Caco-2 (cell line): ENCODE measurements around the gene PUSL1. TPM values are rescaled to one million over a fixed set of nuclear protein-coding genes. Genes with fewer than 3 reads are reported as not detected.

Experiments used
- BruUV-seq: library from RNA; stranded (reverse); fragments of 400-500 nt; replicated peaks from 2 replicates; lab custom pipeline; 2021; lab: Mats Ljungman, UMichigan
- CTCF ChIA-PET: fragments of 300-600 bp; sonication (Branson Sonifier 250); formaldehyde crosslinking; loops from one replicate; lab custom pipeline; 2022; ENCODE audit warnings: antibody characterized with exemption; lab: Charles Lee
- POLR2A ChIA-PET: fragments of 300-600 bp; sonication (Branson Sonifier 250); formaldehyde crosslinking; loops from one replicate; lab custom pipeline; 2022; ENCODE audit warnings: antibody characterized with exemption; lab: Charles Lee
- DNase-seq, 2 experiments: peaks; one replicate each; pipeline versions ENCODE4 v3.0.0 to v3.0.0-alpha.2; 2020 to 2022
- H3K27me3 ChIP-seq: replicated peaks from 2 replicates; pipeline ENCODE4 v1.6.0; 2011; ENCODE audit warnings: low read length; ENCODE audit not compliant: control insufficient read depth, insufficient read depth
- H3K36me3 ChIP-seq: 2 replicates; pipeline ENCODE4 v1.5.1; 2011; ENCODE audit warnings: low read length; ENCODE audit not compliant: control insufficient read depth, insufficient read depth
- H3K4me1 ChIP-seq: fragments of 250-450 bp; sonication (Bioruptor Pico); 2 replicates; pipeline ENCODE4 v1.5.1; 2020; ENCODE audit warnings: mild to moderate bottlenecking
- H3K4me3 ChIP-seq: 2 replicates; pipeline ENCODE4 v1.5.1; 2011; ENCODE audit warnings: low read depth, mild to moderate bottlenecking, control low read depth, low read length
- H3K9me3 ChIP-seq: fragments of 250-450 bp; sonication (Bioruptor Pico); 2 replicates; pipeline ENCODE4 v1.5.1; 2020; ENCODE audit warnings: mild to moderate bottlenecking, moderate library complexity
- H3K27ac Mint-ChIP-seq: one replicate; pipeline ENCODE4 v1.8.0; 2022; ENCODE audit warnings: mixed read lengths; ENCODE audit not compliant: unreplicated experiment
- H3K27me3 Mint-ChIP-seq: one replicate; pipeline ENCODE4 v1.8.0; 2022; ENCODE audit warnings: mixed read lengths; ENCODE audit not compliant: insufficient read depth, unreplicated experiment
- H3K36me3 Mint-ChIP-seq: one replicate; pipeline ENCODE4 v1.8.0; 2022; ENCODE audit warnings: mild to moderate bottlenecking, mixed read lengths; ENCODE audit not compliant: insufficient read depth, unreplicated experiment
- H3K4me1 Mint-ChIP-seq: one replicate; pipeline ENCODE4 v1.8.0; 2022; ENCODE audit warnings: low read depth, mixed read lengths; ENCODE audit not compliant: unreplicated experiment
- H3K4me3 Mint-ChIP-seq: one replicate; pipeline ENCODE4 v1.8.0; 2022; ENCODE audit warnings: mild to moderate bottlenecking, moderate library complexity, mixed read lengths; ENCODE audit not compliant: unreplicated experiment
- H3K9me3 Mint-ChIP-seq: one replicate; pipeline ENCODE4 v1.8.0; 2022; ENCODE audit warnings: mixed read lengths; ENCODE audit not compliant: unreplicated experiment
- intact Hi-C: fragments of 100-400 bp; cut with micrococcal nuclease; formaldehyde crosslinking; loops from one replicate; pipeline ENCODE4 v1.10.0; 2022; ENCODE audit not compliant: unreplicated experiment
- total RNA-seq: library from RNA; stranded (reverse); gene quantifications from 2 replicates; pipeline ENCODE4 v1.2.3, GENCODE V29; 2022
- TF ChIP-seq, protein P1 (sequence below), 2 experiments: fragments of 200-600 bp in 1 of 2; IDR thresholded peaks; 1 replicate in 1 of 2; 2 replicates in 1 of 2; pipeline versions ENCODE4 v1.5.1 to v1.8.0; 2011 to 2022; ENCODE audit warnings: antibody characterized with exemption in 1 of 2, control low read depth in 1 of 2, inconsistent platforms in 1 of 2, low read depth in 1 of 2, low read length in 1 of 2, mild to moderate bottlenecking in 1 of 2, moderate library complexity in 1 of 2; ENCODE audit not compliant: insufficient read depth in 1 of 2, severe bottlenecking in 1 of 2, unreplicated experiment in 1 of 2

The PUSL1 gene
- total RNA-seq, 1 experiment from 2014 or later = 43.8 TPM

DNA sequence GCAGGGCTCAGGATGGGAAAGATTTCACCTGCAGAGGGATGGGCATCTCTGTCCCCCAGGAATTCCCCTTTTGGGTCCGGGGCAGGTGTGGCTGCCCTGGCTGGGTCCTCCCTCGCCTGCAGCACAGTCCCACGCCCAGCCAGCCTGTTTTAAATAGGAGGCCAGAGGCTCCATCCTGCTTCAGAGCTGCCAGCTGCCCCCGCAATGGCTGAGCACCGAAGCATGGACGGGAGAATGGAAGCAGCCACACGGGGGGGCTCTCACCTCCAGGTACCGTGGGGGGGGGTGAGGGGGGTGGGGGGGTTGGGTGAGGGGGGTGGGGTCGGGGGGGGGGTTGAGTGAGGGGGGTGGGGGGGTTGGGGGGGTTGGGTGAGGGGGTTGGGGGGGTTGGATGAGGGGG lies 24.6 kb upstream of the PUSL1 start:
- Mint-ChIP-seq H3K27ac (no peak overlapping the region), H3K9me3 (no peaks in the 10 kb centered on the region), H3K36me3 (no peaks in the 10 kb centered on the region), H3K4me3 (no peak overlapping the region), H3K27me3 (no peaks in the 10 kb centered on the region), H3K4me1 (no peaks in the 10 kb centered on the region)
- no peak overlapping the region for H3K4me3 ChIP-seq
- ChIA-PET POLR2A (no interaction called here), CTCF (no interaction called here)
- intact Hi-C loops = no loop called here
- no peaks in the 10 kb centered on the region for H3K36me3 ChIP-seq
- no TSS peak for BruUV-seq
- H3K4me1 ChIP-seq = no peaks in the 10 kb centered on the region
- no peak for DNase-seq
- no peaks in the 10 kb centered on the region for H3K27me3 ChIP-seq
- TF ChIP-seq, protein P1, sequence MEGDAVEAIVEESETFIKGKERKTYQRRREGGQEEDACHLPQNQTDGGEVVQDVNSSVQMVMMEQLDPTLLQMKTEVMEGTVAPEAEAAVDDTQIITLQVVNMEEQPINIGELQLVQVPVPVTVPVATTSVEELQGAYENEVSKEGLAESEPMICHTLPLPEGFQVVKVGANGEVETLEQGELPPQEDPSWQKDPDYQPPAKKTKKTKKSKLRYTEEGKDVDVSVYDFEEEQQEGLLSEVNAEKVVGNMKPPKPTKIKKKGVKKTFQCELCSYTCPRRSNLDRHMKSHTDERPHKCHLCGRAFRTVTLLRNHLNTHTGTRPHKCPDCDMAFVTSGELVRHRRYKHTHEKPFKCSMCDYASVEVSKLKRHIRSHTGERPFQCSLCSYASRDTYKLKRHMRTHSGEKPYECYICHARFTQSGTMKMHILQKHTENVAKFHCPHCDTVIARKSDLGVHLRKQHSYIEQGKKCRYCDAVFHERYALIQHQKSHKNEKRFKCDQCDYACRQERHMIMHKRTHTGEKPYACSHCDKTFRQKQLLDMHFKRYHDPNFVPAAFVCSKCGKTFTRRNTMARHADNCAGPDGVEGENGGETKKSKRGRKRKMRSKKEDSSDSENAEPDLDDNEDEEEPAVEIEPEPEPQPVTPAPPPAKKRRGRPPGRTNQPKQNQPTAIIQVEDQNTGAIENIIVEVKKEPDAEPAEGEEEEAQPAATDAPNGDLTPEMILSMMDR (IDR thresholded peaks at IDR 0.05; ENCODE audit: insufficient read depth in 1 of 2, low read depth in 1 of 2, low read length in 1 of 2, severe bottlenecking in 1 of 2, unreplicated experiment in 1 of 2) = no peak
- H3K9me3 ChIP-seq = no peaks in the 10 kb centered on the region

DNA sequence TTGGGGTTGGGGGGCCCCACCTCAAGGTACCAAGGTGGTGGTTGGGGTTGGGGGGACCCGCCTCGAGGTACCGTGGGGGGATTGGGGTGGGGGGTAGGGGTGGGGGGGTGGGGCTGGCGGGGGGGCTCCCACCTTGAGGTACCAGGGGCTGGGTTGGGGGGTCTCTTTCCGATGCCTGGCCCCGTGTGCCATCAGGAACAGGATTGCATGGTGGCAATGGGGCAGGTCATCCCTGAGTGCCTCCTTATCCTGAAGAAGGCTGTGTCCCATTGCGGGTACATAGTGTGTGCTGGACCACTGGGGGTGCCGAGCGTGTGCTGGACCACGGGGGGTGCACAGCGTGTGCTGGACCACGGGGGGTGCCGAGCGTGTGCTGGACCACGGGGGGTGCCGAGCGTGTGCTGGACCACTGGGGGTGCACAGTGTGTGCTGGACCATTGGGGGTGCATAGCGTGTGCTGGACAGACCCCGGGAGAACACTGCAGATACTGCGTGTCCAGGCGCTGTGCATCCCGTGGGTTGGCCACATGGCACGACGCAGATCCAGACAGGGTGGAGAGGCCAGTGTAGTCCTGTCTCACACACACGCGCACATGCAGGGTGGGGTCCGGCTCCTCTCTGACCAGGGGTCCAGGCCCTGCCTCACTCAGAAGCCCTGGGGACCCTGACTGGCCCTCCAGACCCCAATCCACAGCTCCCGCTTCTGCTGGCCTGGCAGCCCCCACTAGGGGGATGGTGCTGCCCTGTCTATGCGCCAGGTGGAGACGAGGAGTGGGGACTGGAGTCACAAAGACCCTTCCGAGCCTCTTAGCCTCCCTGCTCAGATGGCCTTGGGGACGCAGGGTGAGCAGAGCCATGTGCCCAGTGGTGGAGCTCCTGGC lies 23.9 kb upstream of the PUSL1 start:
- H3K4me3 ChIP-seq = no peak overlapping the region
- no peaks in the 10 kb centered on the region for H3K36me3 ChIP-seq
- Mint-ChIP-seq H3K4me1 (no peaks in the 10 kb centered on the region), H3K4me3 (no peak overlapping the region), H3K27me3 (no peaks in the 10 kb centered on the region), H3K9me3 (no peaks in the 10 kb centered on the region), H3K27ac (no peak overlapping the region), H3K36me3 (no peaks in the 10 kb centered on the region)
- DNase-seq = no peak
- ChIA-PET POLR2A (no interaction called here), CTCF (no interaction called here)
- H3K4me1 ChIP-seq = no peaks in the 10 kb centered on the region
- no TSS peak for BruUV-seq
- H3K9me3 ChIP-seq = no peaks in the 10 kb centered on the region
- intact Hi-C loops = no loop called here
- H3K27me3 ChIP-seq = no peaks in the 10 kb centered on the region
- TF ChIP-seq, protein P1 (IDR thresholded peaks at IDR 0.05; ENCODE audit: insufficient read depth in 1 of 2, low read depth in 1 of 2, low read length in 1 of 2, severe bottlenecking in 1 of 2, unreplicated experiment in 1 of 2) = peak in 1 of 2 experiments; percentile 6

DNA sequence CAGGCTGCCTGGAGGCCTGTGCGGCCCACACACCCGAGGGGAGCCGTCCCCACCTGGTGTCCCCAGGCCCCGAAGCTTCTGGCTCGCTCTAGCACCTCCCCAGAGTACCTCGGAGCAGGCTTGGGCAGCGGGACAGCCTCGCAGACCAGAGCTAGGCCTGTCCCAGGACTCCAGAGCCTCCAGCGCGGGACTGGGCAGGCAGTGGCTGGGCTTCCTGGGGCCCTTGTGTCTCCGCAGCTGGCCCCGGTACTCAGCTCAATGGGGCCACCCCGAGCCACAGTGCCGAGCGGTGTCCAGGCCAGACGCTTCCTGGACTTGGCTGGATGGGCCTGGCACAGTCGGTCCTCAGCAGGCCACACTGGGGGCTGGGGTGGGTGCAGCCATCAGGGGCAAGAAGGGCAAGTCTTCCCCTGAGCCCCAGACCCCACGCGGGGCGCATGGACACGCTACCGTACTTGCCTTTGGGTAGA lies 23.3 kb upstream of the PUSL1 start:
- BruUV-seq = no TSS peak
- Histone ChIP-seq H3K27me3 (no peaks in the 10 kb centered on the region), H3K36me3 (no peaks in the 10 kb centered on the region), H3K9me3 (no peaks in the 10 kb centered on the region), H3K4me3 (no peak overlapping the region), H3K4me1 (no peaks in the 10 kb centered on the region)
- ChIA-PET POLR2A (no interaction called here), CTCF (no interaction called here)
- Mint-ChIP-seq H3K4me1 (no peaks in the 10 kb centered on the region), H3K9me3 (peaks cover 5% of the 10 kb centered on the region), H3K27me3 (peaks cover 2% of the 10 kb centered on the region), H3K36me3 (peaks cover 4% of the 10 kb centered on the region), H3K27ac (no peak overlapping the region), H3K4me3 (no peak overlapping the region)
- DNase-seq = no peak
- intact Hi-C loops = no loop called here
- TF ChIP-seq, protein P1 (IDR thresholded peaks at IDR 0.05; ENCODE audit: insufficient read depth in 1 of 2, low read depth in 1 of 2, low read length in 1 of 2, severe bottlenecking in 1 of 2, unreplicated experiment in 1 of 2) = no peak
